TTC549 (cell line): ENCODE results near the gene LRRC8D.

Experiments used
- FAIRE-seq: peaks from 2 replicates; lab custom pipeline; 2012; peaks lifted over from hg19 to GRCh38; lab: Jason Lieb, UNC

Gene LRRC8D

GRCh38 chr1:89807983-89808382 lies 12.8 kb upstream of the LRRC8D start:
- FAIRE-seq = no peak

GRCh38 chr1:89808441-89809117 lies 12.3 kb upstream of the LRRC8D start:
- no peak for FAIRE-seq

GRCh38 chr1:89809556-89809955 lies 11.3 kb upstream of the LRRC8D start:
- FAIRE-seq = no peak

DNA sequence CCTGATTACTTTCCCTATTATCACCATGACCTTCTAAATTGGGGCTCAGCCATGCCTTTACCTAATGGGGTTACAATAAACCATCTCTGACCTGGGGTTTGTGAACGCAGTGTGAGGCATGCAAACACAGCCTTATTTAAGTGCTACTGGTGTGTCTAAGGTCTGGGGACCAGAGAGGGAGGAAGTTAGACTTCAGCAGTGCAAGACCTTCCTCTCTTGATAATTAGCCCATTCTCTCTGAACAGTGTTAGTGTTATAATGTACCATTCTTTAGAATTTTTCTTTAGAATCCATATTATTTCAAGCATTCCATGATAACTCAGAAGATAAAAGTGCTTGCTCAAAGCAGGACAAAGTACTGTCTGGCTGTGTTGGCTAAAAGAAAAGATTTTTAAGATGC lies 10.5 kb upstream of the LRRC8D start:
- FAIRE-seq = no peak

- no peak for FAIRE-seq
Measured at GRCh38 chr1:89810880-89811279, 10.0 kb upstream of the LRRC8D start.

- no peak for FAIRE-seq
Measured at GRCh38 chr1:89812992-89813391, 7.8 kb upstream of the LRRC8D start.

DNA sequence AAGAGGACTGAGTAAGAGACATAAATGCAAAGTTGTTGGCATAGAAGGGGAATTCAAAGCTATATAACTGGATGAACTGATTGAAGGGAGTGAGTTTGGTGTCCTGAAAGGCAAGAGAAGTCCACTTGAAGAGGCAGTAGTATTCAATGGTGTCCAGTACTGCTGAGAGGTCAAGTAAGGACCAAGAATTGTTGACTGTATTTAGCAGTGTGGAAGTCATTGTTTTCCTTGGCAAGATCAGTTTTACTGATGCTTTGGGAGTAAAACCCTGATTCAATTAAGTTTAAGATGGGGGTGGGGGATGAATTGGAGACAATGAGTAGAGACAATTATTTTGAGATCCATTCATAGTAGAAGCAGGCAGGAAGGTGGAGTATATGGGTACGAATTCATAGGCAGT lies 5.8 kb upstream of the LRRC8D start:
- no peak for FAIRE-seq

- FAIRE-seq = no peak
Measured at GRCh38 chr1:89815611-89816010, 5.2 kb upstream of the LRRC8D start.

- FAIRE-seq = no peak
Measured at GRCh38 chr1:89816366-89816765, 4.5 kb upstream of the LRRC8D start.

- FAIRE-seq = no peak
Measured at GRCh38 chr1:89821322-89822108, 683 bp downstream of the LRRC8D start.

DNA sequence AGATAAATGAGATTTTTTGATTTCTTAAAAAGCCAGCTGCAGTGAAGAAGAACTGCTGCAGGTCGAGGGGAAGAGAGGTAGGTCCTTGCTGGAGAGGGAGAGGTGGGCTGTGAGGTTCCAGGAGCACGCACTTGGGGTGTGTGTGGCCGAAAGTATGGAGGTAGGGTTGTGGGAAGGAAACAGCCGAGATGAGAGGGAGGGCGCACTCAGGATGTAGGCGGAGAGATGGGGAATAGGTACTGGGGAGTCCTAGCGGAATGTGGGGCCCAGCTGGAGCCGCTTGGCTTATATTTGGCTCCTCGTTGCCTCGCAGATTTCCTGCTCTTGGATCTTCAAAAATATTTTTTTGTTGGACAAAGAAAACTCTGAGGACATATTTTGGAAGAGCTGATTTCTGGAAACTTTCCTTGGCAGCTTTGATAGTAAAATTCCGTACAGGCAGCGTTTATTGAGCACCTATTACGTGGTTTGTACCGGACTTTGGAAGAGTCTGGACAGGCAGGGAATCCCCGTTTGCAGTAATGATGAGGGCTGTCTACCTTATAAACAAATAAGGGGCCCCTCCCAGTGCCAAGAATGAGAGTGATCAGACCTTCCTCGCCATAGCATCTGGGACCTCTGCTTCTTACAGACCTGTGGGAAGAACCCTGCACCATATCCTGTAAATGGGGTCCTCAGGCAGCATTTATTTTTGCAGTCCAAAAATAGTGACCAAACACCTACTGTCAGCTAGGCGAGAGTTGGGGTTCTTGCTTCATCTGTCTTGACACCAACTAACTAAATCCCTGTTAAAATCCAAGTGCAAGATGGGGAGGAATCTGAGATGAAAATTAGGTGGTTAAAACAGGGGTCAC lies 1.5 kb downstream of the LRRC8D start:
- no peak for FAIRE-seq

DNA sequence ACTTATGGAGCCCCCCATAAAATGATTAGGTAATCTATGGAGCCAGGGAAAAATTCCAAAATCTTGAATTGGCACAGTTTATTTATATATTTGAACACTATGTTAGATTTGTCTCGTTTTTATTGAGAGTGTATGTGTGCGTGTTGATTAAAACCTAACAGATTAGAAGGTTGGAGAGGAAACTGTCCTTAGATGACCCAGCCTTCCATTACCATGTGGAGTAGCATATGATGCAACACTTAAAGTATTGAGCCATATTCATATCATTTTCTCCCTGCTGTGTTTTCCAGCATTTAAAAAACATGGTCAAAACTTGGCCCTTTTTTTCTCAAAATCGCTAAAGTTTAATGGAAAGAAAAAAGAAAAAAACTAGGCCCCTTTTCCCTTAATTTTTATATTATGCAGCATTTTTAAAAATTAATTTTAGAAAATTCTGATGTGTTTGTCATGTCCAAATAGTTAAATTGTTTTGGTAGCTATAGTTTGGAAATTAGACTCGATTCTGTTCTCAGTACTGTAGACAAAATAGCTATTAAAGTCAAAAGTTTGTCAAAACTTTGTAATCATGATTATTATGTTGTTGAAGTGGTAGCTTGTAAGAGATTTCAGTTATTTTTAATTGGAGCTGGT lies 2.3 kb downstream of the LRRC8D start:
- FAIRE-seq = no peak

GRCh38 chr1:89823679-89824292 lies 3.0 kb downstream of the LRRC8D start:
- no peak for FAIRE-seq

- FAIRE-seq = no peak
Measured at GRCh38 chr1:89826594-89826993, 5.8 kb downstream of the LRRC8D start.

DNA sequence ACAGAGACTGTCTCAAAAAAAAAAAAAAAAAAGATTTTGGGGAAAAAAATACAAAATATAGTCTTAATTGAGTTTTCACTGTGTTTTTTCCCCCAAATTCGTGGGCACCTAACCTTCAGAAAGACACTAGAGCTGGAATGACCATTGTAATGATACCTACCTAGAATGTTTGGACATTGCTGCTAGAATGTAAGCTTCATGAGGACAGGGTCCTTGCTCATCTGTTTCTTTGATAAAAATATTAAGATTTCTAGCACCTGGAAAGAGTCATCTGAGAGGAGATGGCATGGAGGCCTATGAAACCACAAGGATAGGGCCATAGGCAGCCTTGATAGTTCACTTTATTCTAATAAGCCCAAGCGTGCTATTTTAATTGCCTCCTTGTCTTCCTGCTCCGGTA lies 6.5 kb downstream of the LRRC8D start:
- FAIRE-seq = no peak

- no peak for FAIRE-seq
Measured at GRCh38 chr1:89827902-89828301, 7.1 kb downstream of the LRRC8D start.

GRCh38 chr1:89829186-89829585 lies 8.4 kb downstream of the LRRC8D start:
- FAIRE-seq = no peak

DNA sequence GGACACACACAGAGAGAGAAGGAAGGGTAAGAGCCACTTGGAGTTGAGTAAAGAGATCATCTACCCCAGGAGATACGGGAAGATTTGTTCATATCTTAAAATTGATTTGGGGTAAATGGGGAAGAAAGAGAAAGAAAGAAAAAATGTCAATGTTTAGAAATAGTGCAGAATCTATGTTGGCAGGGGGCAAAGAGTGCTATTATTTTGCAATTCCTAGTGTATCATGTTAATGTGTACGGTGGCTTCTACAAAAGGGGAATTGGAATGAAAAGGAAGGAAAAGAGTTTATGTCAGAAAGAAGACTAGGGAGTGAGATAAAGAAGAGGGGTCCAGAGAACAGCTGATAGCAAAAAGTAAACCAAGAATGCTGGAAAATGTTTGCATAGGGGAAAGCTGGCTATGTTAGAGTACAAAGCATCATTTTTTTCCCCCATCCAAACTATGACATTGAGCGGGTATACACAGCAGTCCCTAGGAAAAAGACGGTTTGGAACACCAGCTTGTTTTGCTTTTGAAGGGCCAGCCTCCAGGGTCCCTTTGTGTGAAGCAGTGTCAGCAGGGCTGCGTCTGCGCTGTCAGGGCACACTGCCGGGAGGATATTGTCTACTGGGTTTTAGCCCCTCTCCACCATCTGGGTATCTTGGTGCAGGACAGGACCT lies 10.8 kb downstream of the LRRC8D start:
- FAIRE-seq = no peak

GRCh38 chr1:89832496-89833127 lies 11.8 kb downstream of the LRRC8D start:
- FAIRE-seq = no peak

GRCh38 chr1:89833183-89834082 lies 12.6 kb downstream of the LRRC8D start:
- FAIRE-seq = no peak
